HuH-7.5 (cell line): ENCODE results near the gene CRYZ.
"Not testable (repeated sequence)": the region's sequence is repeated elsewhere in the genome, so short reads cannot be mapped to it uniquely, and the experiment has no call there.

Experiments
- DNase-seq: peaks from one replicate; pipeline ENCODE4 v3.0.0; 2011; ENCODE audit warnings: low spot score

CRYZ gene

GRCh38 chr1:74732960-74733603 is at the start of gene CRYZ, which contains the start of gene TYW3:
Gene CRYZ (minus strand): TSS chr1:74733050. CDS start chr1:74724821, 8,229 bp downstream.
Gene TYW3 (plus strand): TSS chr1:74733152. CDS start chr1:74733245, 93 bp downstream.
- no peak for DNase-seq

GRCh38 chr1:74780594-74780993 is 47.7 kb upstream of the CRYZ start:
- DNase-seq = no peak

GRCh38 chr1:74779750-74780149 is 46.9 kb upstream of the CRYZ start:
- no peak for DNase-seq

- DNase-seq = no peak
These were observed 44.7 kb upstream of the CRYZ start for GRCh38 chr1:74777525-74777924.

- no peak for DNase-seq
These were observed 42.9 kb upstream of the CRYZ start for GRCh38 chr1:74775735-74776134.

GRCh38 chr1:74773582-74773981 is 40.7 kb upstream of the CRYZ start:
- DNase-seq = no peak

- no peak for DNase-seq
These were observed 40.1 kb upstream of the CRYZ start for GRCh38 chr1:74772945-74773344.

- DNase-seq = no peak
These were observed 39.2 kb upstream of the CRYZ start for GRCh38 chr1:74771913-74772515.

GRCh38 chr1:74767490-74767889 is 34.6 kb upstream of the CRYZ start:
- no peak for DNase-seq

- no peak for DNase-seq
These were observed 33.7 kb upstream of the CRYZ start for GRCh38 chr1:74766579-74766978.

GRCh38 chr1:74763807-74764206 is 31.0 kb upstream of the CRYZ start:
- no peak for DNase-seq

- DNase-seq = not testable (repeated sequence)
These were observed 23.8 kb upstream of the CRYZ start for GRCh38 chr1:74756650-74757049.

- DNase-seq = no peak
These were observed 22.6 kb upstream of the CRYZ start for GRCh38 chr1:74755475-74755874.

GRCh38 chr1:74753104-74753503 is 20.3 kb upstream of the CRYZ start:
- DNase-seq = no peak

- DNase-seq = no peak
These were observed 16.1 kb upstream of the CRYZ start for GRCh38 chr1:74748960-74749359.

GRCh38 chr1:74745247-74745646 is 12.4 kb upstream of the CRYZ start:
- DNase-seq = not testable (repeated sequence)

GRCh38 chr1:74740307-74740980 is 7.6 kb upstream of the CRYZ start:
- DNase-seq = not testable (repeated sequence)

GRCh38 chr1:74737333-74737732 is 4.5 kb upstream of the CRYZ start:
- no peak for DNase-seq

GRCh38 chr1:74733604-74734484 is 994 bp upstream of the CRYZ start:
- peak; percentile 34 for DNase-seq

- not testable (repeated sequence) for DNase-seq
These were observed 541 bp downstream of the CRYZ start for GRCh38 chr1:74732071-74732946.

GRCh38 chr1:74731399-74732052 is 1.3 kb downstream of the CRYZ start:
- DNase-seq = peak; percentile 49
